DOHH2 (cell line): Measurements from ENCODE around the gene PHLPP1.

ENCODE experiments used
- EZH2phosphoT487 ChIP-seq: fragments of 200-600 bp; sonication (generic); IDR thresholded peaks from 2 replicates; pipeline ENCODE4 v1.6.1; 2017; ENCODE audit warnings: borderline replicate concordance, mild to moderate bottlenecking, antibody characterized with exemption, low read length, moderate library complexity, mixed read lengths
- TF ChIP-seq, protein P1 (sequence below): fragments of 200-600 bp; sonication (generic); IDR thresholded peaks from one replicate; pipeline ENCODE4 v1.5.1; 2014; ENCODE audit warnings: antibody characterized with exemption, mild to moderate bottlenecking, low read depth, low read length; ENCODE audit not compliant: poor library complexity, severe bottlenecking

DNA sequence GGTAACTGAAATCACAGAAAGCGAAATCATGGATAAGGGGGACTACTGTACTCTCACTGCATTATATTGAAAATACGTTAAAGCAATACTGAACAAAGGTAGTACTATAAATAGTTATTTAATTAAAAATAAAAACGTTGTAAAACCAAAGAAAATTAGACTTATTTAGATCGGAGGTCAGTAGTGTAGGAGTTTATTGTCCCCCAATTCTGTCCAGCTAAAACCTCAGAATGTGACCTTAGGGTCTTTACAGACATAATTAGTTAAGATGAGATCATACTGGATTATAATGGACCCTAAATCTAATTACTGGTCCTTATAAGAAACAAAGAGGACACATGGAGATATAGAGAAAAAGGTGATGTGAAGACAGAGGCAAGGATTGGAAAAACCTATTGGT lies 95.3 kb downstream of the PHLPP1 start:
- TF ChIP-seq, protein P1, sequence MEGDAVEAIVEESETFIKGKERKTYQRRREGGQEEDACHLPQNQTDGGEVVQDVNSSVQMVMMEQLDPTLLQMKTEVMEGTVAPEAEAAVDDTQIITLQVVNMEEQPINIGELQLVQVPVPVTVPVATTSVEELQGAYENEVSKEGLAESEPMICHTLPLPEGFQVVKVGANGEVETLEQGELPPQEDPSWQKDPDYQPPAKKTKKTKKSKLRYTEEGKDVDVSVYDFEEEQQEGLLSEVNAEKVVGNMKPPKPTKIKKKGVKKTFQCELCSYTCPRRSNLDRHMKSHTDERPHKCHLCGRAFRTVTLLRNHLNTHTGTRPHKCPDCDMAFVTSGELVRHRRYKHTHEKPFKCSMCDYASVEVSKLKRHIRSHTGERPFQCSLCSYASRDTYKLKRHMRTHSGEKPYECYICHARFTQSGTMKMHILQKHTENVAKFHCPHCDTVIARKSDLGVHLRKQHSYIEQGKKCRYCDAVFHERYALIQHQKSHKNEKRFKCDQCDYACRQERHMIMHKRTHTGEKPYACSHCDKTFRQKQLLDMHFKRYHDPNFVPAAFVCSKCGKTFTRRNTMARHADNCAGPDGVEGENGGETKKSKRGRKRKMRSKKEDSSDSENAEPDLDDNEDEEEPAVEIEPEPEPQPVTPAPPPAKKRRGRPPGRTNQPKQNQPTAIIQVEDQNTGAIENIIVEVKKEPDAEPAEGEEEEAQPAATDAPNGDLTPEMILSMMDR = no peak
- no peak for TF ChIP-seq EZH2phosphoT487
